Activated CD8-positive, alpha-beta memory T cell treated with anti-CD3 and anti-CD28 coated beads, Interleukin-2, amount 10 ng/mL, durations not matched to agents 7 days and 5 days (primary cell): ENCODE measurements around the gene TBC1D16. TPM values are rescaled to one million over a fixed set of nuclear protein-coding genes. Genes with fewer than 3 reads are reported as not detected.

Experiments used
- ATAC-seq: fragments of 150-1000 bp; cut with Tn5 transposase; one replicate; pipeline ENCODE4 v1.10.0; 2021; ENCODE audit warnings: moderate library complexity
- CTCF ChIA-PET: fragments of 350-600 bp; sonication (Branson Sonifier 250); formaldehyde crosslinking; loops from one replicate; lab custom pipeline; 2021; ENCODE audit warnings: antibody characterized with exemption; lab: Charles Lee
- DNase-seq: peaks from one replicate; pipeline ENCODE4 v3.0.0-alpha.2; 2020
- H3K27ac Mint-ChIP-seq: one replicate; pipeline ENCODE4 v1.8.0; 2021; ENCODE audit warnings: mild to moderate bottlenecking, mixed read lengths
- H3K27me3 Mint-ChIP-seq: one replicate; pipeline ENCODE4 v1.8.0; 2021; ENCODE audit warnings: mixed read lengths
- H3K36me3 Mint-ChIP-seq: one replicate; pipeline ENCODE4 v1.8.0; 2021; ENCODE audit warnings: mild to moderate bottlenecking, mixed read lengths
- H3K4me1 Mint-ChIP-seq: one replicate; pipeline ENCODE4 v1.8.0; 2021; ENCODE audit warnings: mixed read lengths
- H3K4me3 Mint-ChIP-seq: one replicate; pipeline ENCODE4 v1.8.0; 2021; ENCODE audit warnings: mild to moderate bottlenecking, moderate library complexity, mixed read lengths
- H3K9me3 Mint-ChIP-seq: one replicate; pipeline ENCODE4 v1.8.0; 2022; ENCODE audit warnings: low read depth, mixed read lengths
- total RNA-seq, 2 experiments: library from RNA; stranded (reverse); gene quantifications; one replicate each; pipeline ENCODE4 v1.2.3, GENCODE V29; 2021

TBC1D16 gene
- total RNA-seq, 2 experiments from 2014 or later: 1.2 to 2.8 TPM

DNA sequence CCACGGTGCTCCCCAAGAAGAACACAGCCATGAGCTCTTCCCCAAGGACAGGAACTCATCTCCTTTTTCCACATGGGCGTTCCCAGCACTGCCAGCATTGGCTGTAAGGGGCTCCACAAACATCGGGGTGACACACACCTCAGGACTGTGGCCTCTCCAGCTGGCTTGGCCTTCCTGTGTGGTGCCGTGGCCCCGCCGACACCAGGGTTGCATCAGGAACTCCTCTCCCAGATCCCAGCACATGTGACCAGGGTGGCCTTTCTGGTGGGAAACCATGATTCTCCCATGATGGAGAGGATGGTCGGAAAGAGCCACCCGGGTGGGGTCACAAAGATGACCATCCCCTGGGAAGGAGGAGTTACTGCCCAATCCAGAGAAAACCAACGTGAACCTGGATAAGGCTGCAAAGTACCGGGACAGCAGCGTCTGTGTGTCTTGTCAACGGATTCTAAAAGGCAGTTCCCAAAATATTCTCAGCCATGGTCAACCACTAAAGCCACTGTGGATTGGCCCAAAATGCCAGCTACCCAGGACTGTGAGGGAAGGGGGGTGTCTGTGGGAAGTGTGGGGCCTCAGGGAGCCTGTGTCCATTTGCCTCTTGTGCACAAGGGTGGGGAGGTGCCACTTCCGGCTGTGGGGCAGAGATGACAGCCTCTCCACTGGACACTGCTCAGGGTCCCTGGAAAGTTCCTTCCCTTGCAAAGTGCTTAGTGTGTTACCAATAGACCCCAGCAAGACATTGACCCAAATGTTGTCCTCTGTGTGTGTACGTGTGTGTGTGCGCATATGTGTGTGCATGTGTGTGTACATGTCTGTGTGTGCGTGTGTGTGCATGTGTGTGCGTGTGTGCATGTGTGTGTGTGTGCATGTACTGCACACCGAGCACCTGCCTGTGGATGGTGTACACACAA is 118.4 kb downstream of the TBC1D16 start:
- DNase-seq: no peak
- no peaks in the 10 kb centered on the region for H3K9me3 Mint-ChIP-seq
- no peak for ATAC-seq
- CTCF ChIA-PET: interaction anchor here (1.2 kb wide), 1 partner anchor 109 kb away, joined by 4 read pairs; no protein-coding TSS in a partner anchor
- peaks cover 5% of the 10 kb centered on the region for H3K4me1 Mint-ChIP-seq
- H3K36me3 Mint-ChIP-seq: no peaks in the 10 kb centered on the region
- no peak overlapping the region for H3K4me3 Mint-ChIP-seq
- peaks cover 2% of the 10 kb centered on the region for H3K27me3 Mint-ChIP-seq
- H3K27ac Mint-ChIP-seq: no peak overlapping the region

DNA sequence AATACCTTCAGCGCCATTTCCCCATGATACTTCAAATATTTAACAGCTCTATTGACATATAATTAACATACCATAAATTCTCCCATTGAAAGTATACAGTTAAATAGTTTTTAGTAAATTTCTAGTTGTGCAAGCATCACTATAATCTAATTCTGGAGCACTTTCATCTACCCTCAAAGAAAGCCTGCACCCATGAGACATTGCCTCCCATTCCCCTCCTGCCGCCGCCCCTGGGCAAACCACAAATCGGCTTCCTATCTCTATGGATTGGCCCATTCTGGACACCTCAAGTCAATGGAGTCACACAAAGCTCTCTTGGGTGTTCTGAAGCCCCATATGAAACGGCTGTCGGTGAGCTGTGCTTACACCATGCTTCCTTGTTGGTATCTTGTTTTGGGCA is 119.2 kb downstream of the TBC1D16 start:
- peaks cover 2% of the 10 kb centered on the region for H3K27me3 Mint-ChIP-seq
- no peak overlapping the region for H3K27ac Mint-ChIP-seq
- H3K36me3 Mint-ChIP-seq: no peaks in the 10 kb centered on the region
- DNase-seq (no peak), ATAC-seq (no peak)
- CTCF ChIA-PET: interaction anchor here (1.2 to 1.6 kb wide), 2 partner anchors 108 to 185 kb away, joined by 3 to 4 read pairs; partner anchors contain the start of gene GAA
- H3K9me3 Mint-ChIP-seq: no peaks in the 10 kb centered on the region
- peaks cover 2% of the 10 kb centered on the region for H3K4me1 Mint-ChIP-seq
- no peak overlapping the region for H3K4me3 Mint-ChIP-seq

DNA sequence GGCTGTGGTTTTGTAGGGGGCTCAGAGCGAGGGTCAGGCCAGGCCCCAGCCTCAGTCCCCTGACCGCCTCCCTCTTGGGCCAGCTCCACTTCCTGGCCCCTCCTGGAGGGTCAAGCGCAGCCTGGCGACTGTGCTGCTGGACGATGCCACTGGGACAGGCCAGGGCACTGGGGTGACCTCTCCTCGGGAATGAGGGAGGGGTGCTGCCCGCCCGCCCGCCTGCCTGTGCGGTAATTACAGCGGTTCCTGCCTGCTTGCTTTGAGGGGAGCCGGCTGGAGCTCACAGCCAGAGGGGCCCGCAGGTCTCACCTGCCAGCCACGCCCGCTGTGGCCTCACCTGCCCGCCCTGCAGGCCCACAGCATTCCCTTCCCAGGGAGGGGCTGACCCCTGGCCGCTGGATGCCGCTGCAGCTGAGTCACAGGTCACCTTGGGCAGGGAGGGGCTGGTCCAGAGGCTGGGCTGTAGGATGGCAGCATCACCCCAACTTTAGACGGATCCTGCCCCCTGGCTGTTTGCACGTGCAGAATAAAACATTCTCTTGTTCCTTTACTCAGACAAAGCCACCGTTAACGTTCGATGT is 119.7 kb downstream of the TBC1D16 start:
- CTCF ChIA-PET: interaction anchor here (0.8 to 1.6 kb wide), 6 partner anchors 69 to 186 kb away, joined by 3 to 5 read pairs (median 3); partner anchors contain the start of genes CBX8 and GAA
- H3K36me3 Mint-ChIP-seq: no peaks in the 10 kb centered on the region
- no peaks in the 10 kb centered on the region for H3K9me3 Mint-ChIP-seq
- H3K4me1 Mint-ChIP-seq: peaks cover 2% of the 10 kb centered on the region
- H3K27me3 Mint-ChIP-seq: peaks cover 2% of the 10 kb centered on the region
- ATAC-seq (no peak), DNase-seq (no peak)
- no peak overlapping the region for H3K4me3 Mint-ChIP-seq
- H3K27ac Mint-ChIP-seq: no peak overlapping the region

DNA sequence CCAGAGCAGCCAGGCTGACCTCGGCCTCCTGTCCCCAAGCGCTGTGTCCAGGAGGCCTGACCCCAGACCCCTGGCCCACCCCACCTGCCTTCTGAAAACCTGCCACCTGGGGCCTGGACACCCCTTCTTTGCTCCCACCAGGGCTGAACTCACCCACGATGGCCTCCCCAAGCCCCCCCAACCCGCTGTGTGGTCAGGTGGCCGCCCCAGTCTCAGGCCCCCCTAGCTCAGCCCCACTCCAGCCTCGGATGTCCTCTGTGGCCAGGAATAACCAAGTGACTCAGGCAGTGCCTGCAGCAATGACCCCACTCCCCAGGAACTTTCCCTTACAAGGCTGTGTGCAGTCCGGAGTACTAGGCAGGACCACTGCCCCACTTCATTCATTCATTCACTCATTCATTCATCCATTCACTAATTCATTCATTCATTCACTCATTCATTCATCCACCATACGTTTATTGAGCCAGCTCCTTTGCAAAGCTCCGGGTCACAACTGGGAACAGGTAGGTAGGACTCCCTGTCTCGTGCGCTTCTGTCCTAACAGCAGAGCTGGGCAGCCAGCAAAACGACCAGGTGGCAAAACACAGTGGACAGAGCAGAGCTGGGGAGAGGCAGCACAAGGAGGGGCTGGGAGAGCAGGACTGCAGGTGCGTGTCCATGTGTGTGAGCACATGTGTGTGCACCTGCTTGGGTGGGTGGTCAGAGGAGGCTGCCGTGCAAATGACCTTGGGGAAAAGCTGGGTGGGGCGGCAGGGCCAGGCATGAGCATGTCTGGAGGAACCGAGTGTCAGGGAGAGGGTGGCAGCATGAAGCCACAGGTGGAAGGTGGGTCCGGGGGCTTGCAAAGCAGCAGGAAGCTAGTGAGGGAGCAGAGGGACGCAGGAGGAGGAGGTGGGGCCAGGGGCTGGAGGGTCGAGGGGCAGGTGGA is 120.6 kb downstream of the TBC1D16 start:
- Mint-ChIP-seq H3K4me3 (no peak overlapping the region), H3K9me3 (no peaks in the 10 kb centered on the region), H3K27ac (no peak overlapping the region), H3K36me3 (no peaks in the 10 kb centered on the region), H3K27me3 (peaks cover 2% of the 10 kb centered on the region), H3K4me1 (peaks cover 2% of the 10 kb centered on the region)
- ATAC-seq (no peak), DNase-seq (no peak)
- CTCF ChIA-PET: interaction anchor here (0.8 to 1.6 kb wide), 6 partner anchors 9 to 186 kb away, joined by 3 to 5 read pairs (median 3); partner anchors contain the start of genes CBX8 and GAA

DNA sequence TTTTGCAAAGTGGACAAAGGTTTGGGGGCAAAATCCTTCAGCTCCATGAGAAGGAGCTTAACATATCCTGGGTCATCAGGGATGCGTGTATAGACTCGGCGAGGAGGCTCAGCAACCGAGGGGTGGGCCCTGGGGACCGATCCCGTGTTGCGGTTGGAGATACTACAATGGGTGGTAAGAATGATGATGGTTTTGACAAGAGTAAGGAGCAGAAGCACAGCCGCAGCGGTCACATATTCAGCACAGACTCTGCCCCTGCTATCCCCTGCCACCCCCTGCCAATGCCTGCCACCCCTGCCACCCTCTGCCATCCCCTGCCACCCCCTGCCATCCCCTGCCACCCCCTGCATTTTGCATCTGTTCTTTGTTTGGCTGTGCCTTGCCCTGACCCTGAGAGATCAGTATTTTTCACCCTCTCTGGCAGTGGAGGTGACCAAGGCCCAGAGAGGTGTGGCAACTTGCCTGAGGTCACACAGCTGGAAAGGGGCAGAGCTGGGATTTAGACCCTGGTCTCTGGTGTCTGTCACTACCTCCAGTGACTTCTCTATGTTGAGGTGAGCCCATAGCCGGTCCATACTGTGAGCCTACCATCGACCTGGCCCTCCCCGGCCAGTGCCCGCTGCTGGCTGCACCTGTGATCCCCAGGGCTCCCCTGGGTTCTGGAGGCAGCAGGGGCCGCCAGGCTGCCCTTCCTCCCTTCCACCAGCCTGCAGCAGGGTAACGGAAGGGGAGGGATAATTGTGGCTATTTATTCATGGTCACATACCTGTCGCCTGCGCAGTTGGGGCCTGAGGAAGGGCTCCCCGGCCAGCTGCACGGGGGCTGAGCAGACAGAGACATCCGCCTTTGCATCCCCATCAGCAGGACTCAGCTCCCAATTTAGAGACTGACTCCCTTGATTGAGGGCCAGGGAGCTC is 121.5 kb downstream of the TBC1D16 start:
- Mint-ChIP-seq H3K27me3 (peaks cover 8% of the 10 kb centered on the region), H3K9me3 (no peaks in the 10 kb centered on the region), H3K4me3 (no peak overlapping the region), H3K36me3 (no peaks in the 10 kb centered on the region), H3K4me1 (peaks cover under 1% of the 10 kb centered on the region), H3K27ac (no peak overlapping the region)
- CTCF ChIA-PET: interaction anchor here (1.0 kb wide), 1 partner anchor 10 kb away, joined by 3 read pairs; no protein-coding TSS in a partner anchor
- no peak for ATAC-seq
- DNase-seq: no peak

DNA sequence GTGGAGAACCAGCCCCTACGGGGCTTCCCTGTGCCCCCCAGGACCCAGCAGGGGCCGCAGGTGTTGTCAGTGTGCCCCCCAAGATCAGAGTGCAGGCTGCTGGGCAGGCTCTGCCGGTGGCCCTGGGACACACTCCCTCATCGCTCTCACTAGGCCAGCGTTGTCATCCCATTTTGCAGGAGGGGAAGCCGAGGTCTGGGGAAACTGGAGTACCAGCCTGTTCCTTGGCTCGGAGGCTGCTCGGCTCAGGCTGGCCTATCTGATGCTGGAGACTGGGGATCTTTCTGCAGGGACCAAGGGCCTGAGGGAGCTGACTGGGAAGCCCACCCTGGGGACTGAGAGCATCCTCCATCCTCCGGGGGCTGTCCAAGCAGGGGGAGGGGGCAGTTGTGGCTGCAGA is 122.2 kb downstream of the TBC1D16 start:
- DNase-seq: no peak
- peaks cover 8% of the 10 kb centered on the region for H3K27me3 Mint-ChIP-seq
- CTCF ChIA-PET: no interaction called here
- no peaks in the 10 kb centered on the region for H3K36me3 Mint-ChIP-seq
- H3K4me1 Mint-ChIP-seq: no peaks in the 10 kb centered on the region
- no peak overlapping the region for H3K4me3 Mint-ChIP-seq
- no peaks in the 10 kb centered on the region for H3K9me3 Mint-ChIP-seq
- no peak for ATAC-seq
- H3K27ac Mint-ChIP-seq: no peak overlapping the region

DNA sequence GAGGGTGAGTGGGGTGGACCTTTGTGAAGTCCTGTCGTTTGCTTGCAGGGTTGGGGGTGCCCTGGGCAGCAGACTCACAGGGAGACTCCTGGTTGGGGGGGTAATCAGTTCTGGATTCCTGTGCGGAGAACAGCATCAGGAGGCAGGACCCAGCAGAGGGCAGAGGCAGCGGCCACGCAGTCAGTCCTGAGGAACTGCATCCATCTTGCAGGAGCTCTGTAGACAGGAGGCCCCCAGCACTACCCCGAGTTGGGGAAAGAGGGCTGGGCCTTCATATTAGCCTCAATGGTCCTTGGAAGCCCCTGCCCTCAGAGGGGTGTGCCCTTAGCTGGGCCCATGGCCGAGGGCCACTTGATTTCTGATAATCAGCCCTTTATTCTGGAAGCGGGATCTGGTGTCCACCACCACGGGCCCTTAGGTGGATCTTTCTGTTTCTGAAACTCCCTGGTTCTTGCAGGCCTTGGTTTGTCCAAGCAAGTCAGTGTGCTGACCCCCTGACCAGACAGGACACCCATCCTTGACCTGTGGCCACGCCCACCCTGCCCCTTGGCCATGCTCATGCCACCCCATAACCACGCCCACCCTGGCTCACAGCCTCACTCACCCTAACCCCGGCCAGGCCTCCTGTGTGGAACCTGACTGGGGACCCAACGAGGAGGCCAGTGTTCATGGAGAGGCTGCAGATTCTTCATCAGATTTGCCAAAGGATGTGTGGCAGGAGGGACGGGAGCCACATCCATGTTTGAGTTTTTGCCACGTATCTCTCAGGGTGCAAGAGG is 122.9 kb downstream of the TBC1D16 start:
- DNase-seq (no peak), ATAC-seq (no peak)
- no peaks in the 10 kb centered on the region for H3K9me3 Mint-ChIP-seq
- no peaks in the 10 kb centered on the region for H3K36me3 Mint-ChIP-seq
- CTCF ChIA-PET: no interaction called here
- H3K4me3 Mint-ChIP-seq: no peak overlapping the region
- H3K4me1 Mint-ChIP-seq: no peaks in the 10 kb centered on the region
- no peak overlapping the region for H3K27ac Mint-ChIP-seq
- peaks cover 8% of the 10 kb centered on the region for H3K27me3 Mint-ChIP-seq

DNA sequence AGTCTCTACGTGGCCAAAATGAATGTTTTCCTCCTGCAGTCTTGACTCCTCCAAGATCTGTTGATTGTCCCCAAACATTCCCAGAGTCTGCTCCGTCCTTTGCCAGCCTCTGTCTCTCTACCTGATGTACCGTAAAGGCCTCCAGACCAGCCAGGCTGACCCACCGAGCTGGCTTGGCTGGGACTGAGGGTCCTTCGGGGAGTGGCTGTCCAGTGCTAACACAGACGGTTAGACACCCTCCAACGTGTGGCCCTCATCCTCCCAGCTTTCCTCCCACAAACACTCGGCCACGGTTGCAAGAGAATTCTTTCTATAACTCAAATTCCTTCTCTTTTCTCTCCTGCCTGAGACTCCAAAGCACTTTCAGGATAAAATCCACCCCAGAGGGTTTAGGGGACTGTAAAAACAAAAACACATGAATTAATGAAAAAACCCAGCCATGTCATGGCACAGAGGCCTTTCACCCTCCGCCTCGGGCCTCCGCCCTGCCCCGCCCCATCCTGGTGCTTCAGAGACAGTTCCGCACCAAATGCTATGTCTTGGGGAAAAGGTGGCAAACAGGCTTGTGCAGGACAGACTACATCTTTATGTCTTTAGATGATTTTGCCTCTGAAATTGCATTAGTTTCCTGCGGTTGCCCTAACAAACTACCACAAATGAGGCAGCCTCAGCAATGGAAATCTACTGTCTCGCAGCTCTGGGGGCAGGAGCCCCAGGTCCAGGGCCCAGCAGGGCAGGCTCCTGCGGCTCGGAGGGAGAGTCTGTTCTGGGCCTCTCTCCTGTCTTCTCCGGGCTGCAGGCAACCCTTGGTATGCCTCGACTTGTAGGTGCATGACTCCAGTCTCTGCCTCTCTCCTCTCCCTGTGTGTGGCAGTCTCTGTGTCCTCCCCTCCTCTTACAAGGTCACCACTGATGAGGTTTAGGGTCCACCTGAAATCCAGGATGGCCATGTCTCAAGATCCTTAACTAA is 124.0 kb downstream of the TBC1D16 start:
- H3K27ac Mint-ChIP-seq: no peak overlapping the region
- CTCF ChIA-PET: no interaction called here
- H3K9me3 Mint-ChIP-seq: no peaks in the 10 kb centered on the region
- DNase-seq: no peak
- no peak for ATAC-seq
- H3K36me3 Mint-ChIP-seq: no peaks in the 10 kb centered on the region
- peaks cover 12% of the 10 kb centered on the region for H3K27me3 Mint-ChIP-seq
- no peak overlapping the region for H3K4me3 Mint-ChIP-seq
- H3K4me1 Mint-ChIP-seq: no peaks in the 10 kb centered on the region

DNA sequence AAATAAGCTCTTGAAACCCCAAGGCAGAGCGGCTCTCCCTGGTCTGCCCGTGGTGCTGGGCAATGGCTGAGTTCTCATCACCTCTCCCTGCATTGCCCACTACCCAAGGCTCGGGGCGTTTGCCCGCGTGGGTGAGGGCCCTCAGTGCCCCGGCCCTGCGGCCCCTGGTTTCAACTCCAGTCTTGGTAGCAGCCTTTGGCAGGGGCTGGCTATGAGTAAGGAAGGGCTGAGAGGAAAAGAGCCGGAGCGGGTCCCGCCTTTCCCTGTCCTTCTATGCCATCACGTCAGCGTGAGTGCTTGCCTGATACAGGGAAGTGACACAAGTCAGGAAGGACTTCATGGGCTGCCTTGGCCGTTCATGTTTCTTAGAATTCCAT is 124.7 kb downstream of the TBC1D16 start:
- no peak overlapping the region for H3K4me3 Mint-ChIP-seq
- H3K36me3 Mint-ChIP-seq: no peaks in the 10 kb centered on the region
- H3K27me3 Mint-ChIP-seq: peaks cover 12% of the 10 kb centered on the region
- DNase-seq (no peak), ATAC-seq (no peak)
- CTCF ChIA-PET: no interaction called here
- no peak overlapping the region for H3K27ac Mint-ChIP-seq
- H3K4me1 Mint-ChIP-seq: no peaks in the 10 kb centered on the region
- H3K9me3 Mint-ChIP-seq: no peaks in the 10 kb centered on the region

DNA sequence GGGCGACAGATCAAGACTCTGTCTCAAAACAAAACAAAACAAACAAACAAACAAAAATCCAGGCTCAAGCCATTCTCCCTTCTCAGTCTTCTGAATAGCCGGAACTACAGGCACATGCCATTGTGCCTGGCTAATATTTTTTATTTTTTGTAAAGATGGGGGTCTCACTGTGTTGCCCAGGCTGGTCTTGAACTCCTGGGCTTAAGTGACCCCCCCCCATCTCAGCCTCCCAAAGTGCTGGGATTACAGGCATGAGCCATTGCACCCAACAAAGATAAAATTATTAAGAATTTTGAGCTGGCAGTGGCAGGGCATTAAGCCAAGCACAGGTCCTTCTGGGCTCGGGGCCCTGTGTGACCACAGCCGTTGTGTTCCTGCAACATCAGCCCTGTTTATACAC is 126.6 kb downstream of the TBC1D16 start:
- H3K9me3 Mint-ChIP-seq: no peaks in the 10 kb centered on the region
- H3K4me1 Mint-ChIP-seq: no peaks in the 10 kb centered on the region
- DNase-seq (no peak), ATAC-seq (no peak)
- no peaks in the 10 kb centered on the region for H3K36me3 Mint-ChIP-seq
- no peak overlapping the region for H3K4me3 Mint-ChIP-seq
- CTCF ChIA-PET: no interaction called here
- no peak overlapping the region for H3K27ac Mint-ChIP-seq
- H3K27me3 Mint-ChIP-seq: peaks cover 12% of the 10 kb centered on the region

DNA sequence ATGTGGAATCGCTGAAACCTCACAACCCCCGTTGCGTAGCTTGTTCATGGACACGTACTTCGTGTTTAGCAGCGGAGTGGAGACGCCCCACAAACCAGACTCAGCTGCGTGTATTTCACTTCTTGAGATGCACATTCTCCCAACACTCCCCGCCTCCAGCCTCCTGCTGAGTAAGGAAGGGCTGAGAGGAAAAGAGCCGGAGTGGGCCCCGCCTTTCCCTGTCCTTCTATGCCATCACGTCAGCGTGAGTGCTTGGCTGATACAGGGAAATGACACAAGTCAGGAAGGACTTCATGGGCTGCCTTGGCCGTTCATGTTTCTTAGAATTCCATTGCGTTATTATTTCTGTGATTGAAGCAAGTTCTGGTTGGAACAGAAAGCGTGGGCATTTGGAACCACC is 127.8 kb downstream of the TBC1D16 start:
- no peak overlapping the region for H3K4me3 Mint-ChIP-seq
- DNase-seq (no peak), ATAC-seq (no peak)
- H3K27me3 Mint-ChIP-seq: peaks cover 12% of the 10 kb centered on the region
- no peaks in the 10 kb centered on the region for H3K36me3 Mint-ChIP-seq
- no peaks in the 10 kb centered on the region for H3K9me3 Mint-ChIP-seq
- CTCF ChIA-PET: no interaction called here
- no peaks in the 10 kb centered on the region for H3K4me1 Mint-ChIP-seq
- no peak overlapping the region for H3K27ac Mint-ChIP-seq
